Keratinocyte (primary cell): ENCODE data around the gene DENND5A. TPM values are rescaled to one million over a fixed set of nuclear protein-coding genes. Genes with fewer than 3 reads are reported as not detected.

Experiments
- DNase-seq: peaks from one replicate; pipeline ENCODE4 v3.0.0-alpha.2; 2011; ENCODE audit warnings: low read depth, missing footprints, low spot score
- FAIRE-seq: peaks from 2 replicates; lab custom pipeline; 2011; peaks lifted over from hg19 to GRCh38; lab: Jason Lieb, UNC
- H2AFZ ChIP-seq: 2 replicates; pipeline ENCODE4 v1.6.0; 2012; ENCODE audit warnings: low read length, control low read depth, inconsistent platforms; ENCODE audit not compliant: control insufficient read depth
- H3K27ac ChIP-seq: 2 replicates; pipeline ENCODE4 v1.5.1; 2011; ENCODE audit warnings: low read length; ENCODE audit not compliant: control insufficient read depth, insufficient read depth
- H3K27me3 ChIP-seq: 3 replicates; pipeline ENCODE4 v1.6.0; 2011; ENCODE audit warnings: low read length; ENCODE audit not compliant: control insufficient read depth, insufficient read depth; ENCODE audit errors: extremely low read depth
- H3K36me3 ChIP-seq, 2 experiments: 2 replicates in 1 of 2; 3 replicates in 1 of 2; pipeline ENCODE4 v1.5.1; 2011; ENCODE audit warnings: low read length in 2 of 2, mild to moderate bottlenecking in 1 of 2; ENCODE audit not compliant: control insufficient read depth in 2 of 2, insufficient read depth in 2 of 2; ENCODE audit errors: extremely low read depth in 1 of 2
- H3K4me1 ChIP-seq: 3 replicates; pipeline ENCODE4 v1.5.1; 2011; ENCODE audit warnings: low read length; ENCODE audit not compliant: control insufficient read depth, insufficient read depth; ENCODE audit errors: extremely low read depth
- H3K4me2 ChIP-seq: 3 replicates; pipeline ENCODE4 v1.6.0; 2011; ENCODE audit warnings: low read depth, low read length; ENCODE audit not compliant: control insufficient read depth, insufficient read depth; ENCODE audit errors: extremely low read depth
- H3K4me3 ChIP-seq, 3 experiments: fragments of 200-600 bp in 1 of 3; sonication (generic) in 1 of 3; 2 replicates in 2 of 3; 3 replicates in 1 of 3; pipeline ENCODE4 v1.5.1; 2011 to 2016; ENCODE audit warnings: low read length in 3 of 3, mild to moderate bottlenecking in 3 of 3, control low read depth in 2 of 3, inconsistent platforms in 1 of 3, low read depth in 1 of 3, mixed read lengths in 1 of 3, mixed run types in 1 of 3, moderate library complexity in 1 of 3; ENCODE audit not compliant: control insufficient read depth in 2 of 3, insufficient read depth in 2 of 3; ENCODE audit errors: extremely low read depth in 1 of 3
- H3K79me2 ChIP-seq: 2 replicates; pipeline ENCODE4 v1.6.0; 2012; ENCODE audit warnings: low read length; ENCODE audit not compliant: control insufficient read depth, insufficient read depth
- H3K9ac ChIP-seq: 3 replicates; pipeline ENCODE4 v1.6.0; 2011; ENCODE audit warnings: low read length; ENCODE audit not compliant: control insufficient read depth, insufficient read depth; ENCODE audit errors: extremely low read depth
- H3K9me1 ChIP-seq: 3 replicates; pipeline ENCODE4 v1.6.0; 2011; ENCODE audit warnings: low read length; ENCODE audit not compliant: control insufficient read depth, insufficient read depth; ENCODE audit errors: extremely low read depth
- H3K9me3 ChIP-seq: 2 replicates; pipeline ENCODE4 v1.5.1; 2012; ENCODE audit warnings: low read depth, low read length; ENCODE audit not compliant: control insufficient read depth
- H4K20me1 ChIP-seq: 3 replicates; pipeline ENCODE4 v1.6.0; 2011; ENCODE audit warnings: low read length; ENCODE audit not compliant: control insufficient read depth, insufficient read depth; ENCODE audit errors: extremely low read depth
- EZH2 ChIP-seq: IDR thresholded peaks from one replicate; pipeline ENCODE4 v1.6.1; 2012; ENCODE audit warnings: inconsistent platforms, mild to moderate bottlenecking, low read length, moderate library complexity
- dilution Hi-C: fragments of 300-500 bp; cut with MboI; formaldehyde crosslinking; loops from one replicate; pipeline ENCODE4 v1.7.0; 2020; ENCODE audit warnings: low sequenced_read_pairs; ENCODE audit not compliant: extremely low pct_ligation_motif_present
- polyA plus RNA-seq, 5 experiments: library from polyadenylated mRNA; depleted of rRNA in 3 of 5; stranded (reverse) in 3 of 5; stranded (forward) in 1 of 5; unstranded in 1 of 5; fragments of >200 nt; gene quantifications; 1 replicate in 1 of 5; 2 replicates in 3 of 5; 3 replicates in 1 of 5; pipeline versions ENCODE4 v1.2.1 to v1.2.3, GENCODE V29; 2011 to 2012; ENCODE audit warnings: missing spikeins in 2 of 5, low read depth in 1 of 5, low replicate concordance in 1 of 5
- TF ChIP-seq, protein P1 (sequence below), 3 experiments: IDR thresholded peaks in 1 of 3; conservative IDR thresholded peaks in 1 of 3; optimal IDR thresholded peaks in 1 of 3; 2 replicates in 2 of 3; 3 replicates in 1 of 3; pipeline versions ENCODE3 to v1.5.1; 2011; ENCODE audit warnings: low read length in 3 of 3, mild to moderate bottlenecking in 3 of 3, moderate library complexity in 2 of 3, control low read depth in 1 of 3, inconsistent platforms in 1 of 3; ENCODE audit not compliant: insufficient read depth in 2 of 3; ENCODE audit errors: extremely low read depth in 1 of 3

Gene DENND5A
- polyA plus RNA-seq, 1 donor (not counting 4 experiments of a cell fraction or from before 2014, with no cell fraction given) = 49.1 TPM

DNA sequence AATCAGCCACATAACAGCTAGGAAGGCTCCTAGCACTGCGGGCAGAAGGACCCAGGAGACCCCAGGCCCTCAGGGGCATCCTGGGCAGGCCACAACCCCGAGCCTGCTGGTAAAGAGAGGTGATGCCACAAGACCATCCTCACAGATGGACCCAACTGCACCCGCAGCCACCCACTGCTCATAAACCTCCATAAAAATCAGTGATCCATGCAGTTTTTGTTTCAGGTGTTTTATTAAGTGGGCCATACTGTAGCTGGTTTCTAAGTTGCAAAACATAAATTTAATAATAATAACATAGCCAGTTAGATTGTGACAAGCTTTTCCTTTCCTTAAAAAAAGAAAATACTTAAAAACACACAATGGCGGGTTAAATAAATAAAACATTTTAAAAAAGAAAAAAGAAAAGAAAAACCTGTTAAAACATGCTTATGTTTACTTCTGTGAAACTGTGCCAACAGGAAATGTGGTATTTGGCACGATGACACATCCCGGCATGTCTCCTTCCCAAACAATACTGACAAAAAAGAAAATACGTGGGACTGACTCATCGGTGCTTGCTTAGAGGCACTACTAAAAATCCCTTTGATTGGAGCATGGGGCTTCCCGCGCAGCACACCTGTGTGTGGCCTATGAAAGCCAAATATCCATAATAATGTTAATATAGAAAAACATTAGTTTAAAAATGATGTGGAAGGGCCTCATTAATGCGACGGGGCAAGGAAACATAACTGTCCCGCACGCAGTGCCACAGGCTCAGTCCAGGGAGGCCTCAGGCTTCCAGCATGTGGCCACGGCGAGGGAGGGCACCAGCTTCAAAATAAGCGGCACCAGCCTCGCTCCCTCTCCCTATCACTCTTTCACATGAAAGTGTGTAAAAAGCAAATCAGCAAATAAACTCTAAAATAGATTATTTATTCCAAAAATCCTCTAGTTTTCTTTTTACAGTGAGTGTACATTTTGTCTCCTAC, 126.3 kb downstream of the DENND5A start:
- Histone ChIP-seq H3K4me2 (peak overlapping the region; percentile 69), H4K20me1 (no peaks in the 10 kb centered on the region), H2AFZ (no peak overlapping the region), H3K27ac (peak overlapping the region; percentile 63), H3K79me2 (no peaks in the 10 kb centered on the region), H3K27me3 (no peaks in the 10 kb centered on the region), H3K9me3 (no peaks in the 10 kb centered on the region), H3K9me1 (no peaks in the 10 kb centered on the region), H3K4me1 (peaks cover 28% of the 10 kb centered on the region), H3K36me3 (peaks cover 11 to 20% of the 10 kb centered on the region in 2 experiments), H3K9ac (peak overlapping the region; percentile 33), H3K4me3 (no peak overlapping the region)
- no peak for TF ChIP-seq EZH2
- TF ChIP-seq, protein P1, sequence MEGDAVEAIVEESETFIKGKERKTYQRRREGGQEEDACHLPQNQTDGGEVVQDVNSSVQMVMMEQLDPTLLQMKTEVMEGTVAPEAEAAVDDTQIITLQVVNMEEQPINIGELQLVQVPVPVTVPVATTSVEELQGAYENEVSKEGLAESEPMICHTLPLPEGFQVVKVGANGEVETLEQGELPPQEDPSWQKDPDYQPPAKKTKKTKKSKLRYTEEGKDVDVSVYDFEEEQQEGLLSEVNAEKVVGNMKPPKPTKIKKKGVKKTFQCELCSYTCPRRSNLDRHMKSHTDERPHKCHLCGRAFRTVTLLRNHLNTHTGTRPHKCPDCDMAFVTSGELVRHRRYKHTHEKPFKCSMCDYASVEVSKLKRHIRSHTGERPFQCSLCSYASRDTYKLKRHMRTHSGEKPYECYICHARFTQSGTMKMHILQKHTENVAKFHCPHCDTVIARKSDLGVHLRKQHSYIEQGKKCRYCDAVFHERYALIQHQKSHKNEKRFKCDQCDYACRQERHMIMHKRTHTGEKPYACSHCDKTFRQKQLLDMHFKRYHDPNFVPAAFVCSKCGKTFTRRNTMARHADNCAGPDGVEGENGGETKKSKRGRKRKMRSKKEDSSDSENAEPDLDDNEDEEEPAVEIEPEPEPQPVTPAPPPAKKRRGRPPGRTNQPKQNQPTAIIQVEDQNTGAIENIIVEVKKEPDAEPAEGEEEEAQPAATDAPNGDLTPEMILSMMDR (optimal IDR thresholded peaks at IDR 0.05 in 1 of 3, IDR thresholded peaks at IDR 0.05 in 1 of 3, conservative IDR thresholded peaks at IDR 0.05 in 1 of 3; ENCODE audit: extremely low read depth in 1 of 3, insufficient read depth in 2 of 3, low read length in 3 of 3) = no peak
- DNase-seq (peak; percentile 81), FAIRE-seq (peak; percentile 92)
- dilution Hi-C loops = no loop called here

DNA sequence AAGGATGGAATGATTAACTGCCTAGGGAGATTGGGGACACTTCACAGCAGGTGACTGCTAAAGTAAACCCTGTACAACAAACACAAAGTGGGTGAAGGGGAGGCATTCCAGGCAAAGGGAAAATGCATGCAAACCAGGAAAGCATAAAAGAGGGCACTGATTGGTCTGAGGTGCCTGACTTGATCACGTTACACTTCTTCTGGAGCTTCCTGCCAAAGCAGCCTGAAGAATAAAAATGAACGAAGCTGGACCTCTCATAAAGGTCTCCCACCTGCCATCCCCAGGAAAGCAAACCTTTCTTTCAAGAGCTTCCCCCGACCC, 127.1 kb downstream of the DENND5A start:
- H3K36me3 ChIP-seq = peaks cover 6 to 15% of the 10 kb centered on the region in 2 experiments
- H3K27me3 ChIP-seq = no peaks in the 10 kb centered on the region
- DNase-seq (no peak), FAIRE-seq (no peak)
- H3K4me2 ChIP-seq = peak overlapping the region; percentile 69
- H2AFZ ChIP-seq = no peak overlapping the region
- H3K9me3 ChIP-seq = no peaks in the 10 kb centered on the region
- no peaks in the 10 kb centered on the region for H3K79me2 ChIP-seq
- H3K9ac ChIP-seq = no peak overlapping the region
- H3K27ac ChIP-seq = peak overlapping the region; percentile 62
- no peaks in the 10 kb centered on the region for H4K20me1 ChIP-seq
- no peak overlapping the region for H3K4me3 ChIP-seq
- TF ChIP-seq, protein P1 (optimal IDR thresholded peaks at IDR 0.05 in 1 of 3, IDR thresholded peaks at IDR 0.05 in 1 of 3, conservative IDR thresholded peaks at IDR 0.05 in 1 of 3; ENCODE audit: extremely low read depth in 1 of 3, insufficient read depth in 2 of 3, low read length in 3 of 3) = no peak
- no peak for TF ChIP-seq EZH2
- dilution Hi-C loops = no loop called here
- H3K4me1 ChIP-seq = peaks cover 28% of the 10 kb centered on the region
- no peaks in the 10 kb centered on the region for H3K9me1 ChIP-seq
